ENCODE measurements around the gene RSPH10B.
A peak's percentile ranks its signal among the peaks of the same experiment; 100 is the strongest.
"Not testable (repeated sequence)": the region's sequence is repeated elsewhere in the genome, so short reads cannot be mapped to it uniquely, and the experiment has no call there.

Gene RSPH10B

GRCh38 chr7:5904726-5905125 is 65.8 kb downstream of the RSPH10B start:
- DNase-seq (ENCODE audit: extremely low read depth, low read depth): not testable (repeated sequence)

GRCh38 chr7:5903002-5903401 is 67.5 kb downstream of the RSPH10B start:
- not testable (repeated sequence) for H3K4me3 ChIP-seq (replicated peaks; ENCODE audit: low read depth, low read length); DNase-seq (ENCODE audit: extremely low read depth, low read depth)

More at GRCh38 chr7:5904726-5905125, 65.8 kb downstream of the RSPH10B start:
- not testable (repeated sequence) for H3K4me3 ChIP-seq (replicated peaks; ENCODE audit: low read depth, low read length)

- peak; percentile 5 for DNase-seq (ENCODE audit: extremely low read depth, low read depth)
- peak within 1 kb of the TSS; percentile 38 for H3K4me3 ChIP-seq (replicated peaks; ENCODE audit: low read depth, low read length)
Observed at GRCh38 chr7:5898480-5899224, 71.8 kb downstream of the RSPH10B start, which contains the start of gene CCZ1. CCZ1 (plus strand) TSS chr7:5898733; CDS start chr7:5898800, 67 bp downstream.

GRCh38 chr7:5897369-5897919 is 73.0 kb downstream of the RSPH10B start:
- H3K4me3 ChIP-seq (replicated peaks; ENCODE audit: low read depth, low read length): not testable (repeated sequence)

GRCh38 chr7:5892498-5892897 is 78.0 kb downstream of the RSPH10B start:
- DNase-seq (ENCODE audit: extremely low read depth, low read depth): no peak
- H3K4me3 ChIP-seq (replicated peaks; ENCODE audit: low read depth, low read length): no peak overlapping the region
- TF ChIP-seq CTCF (IDR thresholded peaks at IDR 0.05; ENCODE audit: low read depth, low read length, missing control alignments): no peak

More at GRCh38 chr7:5897369-5897919, 73.0 kb downstream of the RSPH10B start:
- DNase-seq (ENCODE audit: extremely low read depth, low read depth): not testable (repeated sequence)

- not testable (repeated sequence) for H3K4me3 ChIP-seq (replicated peaks; ENCODE audit: low read depth, low read length); DNase-seq (ENCODE audit: extremely low read depth, low read depth)
Observed at GRCh38 chr7:5890244-5890643, 80.2 kb downstream of the RSPH10B start.

GRCh38 chr7:5888021-5888420 is 82.5 kb downstream of the RSPH10B start:
- not testable (repeated sequence) for DNase-seq (ENCODE audit: extremely low read depth, low read depth); H3K4me3 ChIP-seq (replicated peaks; ENCODE audit: low read depth, low read length)

- H3K4me3 ChIP-seq (replicated peaks; ENCODE audit: low read depth, low read length); DNase-seq (ENCODE audit: extremely low read depth, low read depth): not testable (repeated sequence)
Observed at GRCh38 chr7:5884431-5884830, 86.1 kb downstream of the RSPH10B start.

GRCh38 chr7:5880106-5880505 is 90.4 kb downstream of the RSPH10B start:
- not testable (repeated sequence) for H3K4me3 ChIP-seq (replicated peaks; ENCODE audit: low read depth, low read length); DNase-seq (ENCODE audit: extremely low read depth, low read depth)

- not testable (repeated sequence) for DNase-seq (ENCODE audit: extremely low read depth, low read depth)
Observed at GRCh38 chr7:5879591-5879990, 90.9 kb downstream of the RSPH10B start.

More at GRCh38 chr7:5879591-5879990, 90.9 kb downstream of the RSPH10B start:
- not testable (repeated sequence) for H3K4me3 ChIP-seq (replicated peaks; ENCODE audit: low read depth, low read length)

All from HFF-Myc (cell line).